ENCODE results near the gene LYST. TPM values are rescaled to one million over a fixed set of nuclear protein-coding genes. Genes with fewer than 3 reads are reported as not detected.
"Not testable (repeated sequence)": the region's sequence is repeated elsewhere in the genome, so short reads cannot be mapped to it uniquely, and the experiment has no call there.

Gene LYST
- total RNA-seq, 1 donor from 2014 or later = 72.4 TPM

DNA sequence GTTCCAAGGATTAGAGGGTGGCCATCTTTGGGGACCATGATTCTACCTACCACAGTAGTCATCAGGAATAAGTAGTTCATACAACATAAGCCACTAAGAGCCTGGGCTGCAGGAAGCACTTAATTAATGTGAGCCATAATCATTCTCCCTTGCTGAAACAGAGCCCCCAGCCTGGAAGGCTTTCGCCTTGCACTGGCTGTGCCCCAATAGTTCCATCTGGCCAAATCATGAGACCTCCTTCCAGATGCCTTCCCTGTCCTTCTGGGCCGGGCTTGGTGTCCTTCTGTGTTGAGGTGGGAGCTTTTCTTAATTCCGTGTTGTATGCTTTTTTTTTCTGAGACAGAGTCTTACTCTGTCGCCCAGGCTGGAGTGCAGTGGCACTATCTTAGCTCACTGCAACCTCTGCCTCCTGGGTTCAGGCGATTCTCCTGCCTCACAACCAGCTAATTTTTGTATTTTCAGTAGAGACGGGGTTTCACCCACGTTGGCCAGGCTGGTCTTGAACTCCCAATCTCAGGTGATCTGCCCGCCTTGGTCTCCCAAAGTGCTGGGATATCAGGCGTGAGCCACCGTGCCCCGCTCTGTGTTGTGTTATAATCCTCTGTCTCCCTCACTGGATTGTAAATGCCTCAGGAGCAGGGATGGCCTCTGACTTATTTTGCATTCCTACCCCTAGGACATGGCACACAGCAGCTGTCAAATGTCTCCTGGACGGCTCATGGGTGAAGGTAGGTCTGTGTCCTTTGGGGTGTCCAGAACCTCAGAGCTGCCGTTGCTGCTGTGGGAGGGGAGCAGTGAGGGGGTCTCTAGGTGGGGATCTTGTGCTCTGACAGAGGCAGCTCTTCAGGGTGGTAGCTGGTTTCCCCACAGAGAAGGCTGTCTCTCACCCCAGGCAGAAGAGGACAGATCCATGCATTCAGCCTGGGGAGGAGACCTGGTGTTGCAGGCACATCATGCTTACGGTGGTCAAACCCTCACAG is 227.2 kb downstream of the LYST start:
- no peaks in the 10 kb centered on the region for H3K9me3 ChIP-seq
- intact Hi-C loops (cut with DNase I) = no loop called here
- no peaks in the 10 kb centered on the region for H3K4me1 ChIP-seq
- H3K36me3 ChIP-seq = no peaks in the 10 kb centered on the region
- no peak overlapping the region for H3K4me3 ChIP-seq
- ATAC-seq (no peak), DNase-seq (no peak)
- no peak for TF ChIP-seq CTCF (IDR thresholded peaks at IDR 0.05)
- peaks cover 19% of the 10 kb centered on the region for H3K27me3 ChIP-seq (ENCODE audit: low read depth)
- no peak overlapping the region for H3K27ac ChIP-seq

DNA sequence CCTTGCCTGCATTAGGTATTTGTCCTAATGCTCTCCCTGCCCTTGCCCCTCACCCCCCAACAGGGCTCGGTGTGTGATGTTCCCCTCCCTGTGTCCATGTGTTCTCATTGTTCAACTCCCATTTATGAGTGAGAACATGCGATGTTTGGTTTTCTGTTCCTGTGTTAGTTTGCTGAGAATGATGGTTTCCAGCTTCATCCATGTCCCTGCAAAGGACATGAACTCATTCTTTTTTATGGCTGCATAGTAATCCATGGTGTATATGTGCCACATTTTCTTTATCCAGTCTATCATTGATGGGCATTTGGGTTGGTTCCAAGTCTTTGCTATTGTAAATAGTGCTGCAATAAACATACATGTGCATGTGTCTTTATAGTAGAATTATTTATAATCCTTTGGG is 228.1 kb downstream of the LYST start:
- intact Hi-C loops (cut with DNase I); DNase-seq; ATAC-seq; H3K27ac ChIP-seq; H3K9me3 ChIP-seq; H3K36me3 ChIP-seq; H3K4me3 ChIP-seq; H3K4me1 ChIP-seq: not testable (repeated sequence)
- peaks cover 18% of the 10 kb centered on the region for H3K27me3 ChIP-seq (ENCODE audit: low read depth)

- no peak for ATAC-seq
Observed at GRCh38 chr1:235637756-235638534, 228.8 kb downstream of the LYST start.

DNA sequence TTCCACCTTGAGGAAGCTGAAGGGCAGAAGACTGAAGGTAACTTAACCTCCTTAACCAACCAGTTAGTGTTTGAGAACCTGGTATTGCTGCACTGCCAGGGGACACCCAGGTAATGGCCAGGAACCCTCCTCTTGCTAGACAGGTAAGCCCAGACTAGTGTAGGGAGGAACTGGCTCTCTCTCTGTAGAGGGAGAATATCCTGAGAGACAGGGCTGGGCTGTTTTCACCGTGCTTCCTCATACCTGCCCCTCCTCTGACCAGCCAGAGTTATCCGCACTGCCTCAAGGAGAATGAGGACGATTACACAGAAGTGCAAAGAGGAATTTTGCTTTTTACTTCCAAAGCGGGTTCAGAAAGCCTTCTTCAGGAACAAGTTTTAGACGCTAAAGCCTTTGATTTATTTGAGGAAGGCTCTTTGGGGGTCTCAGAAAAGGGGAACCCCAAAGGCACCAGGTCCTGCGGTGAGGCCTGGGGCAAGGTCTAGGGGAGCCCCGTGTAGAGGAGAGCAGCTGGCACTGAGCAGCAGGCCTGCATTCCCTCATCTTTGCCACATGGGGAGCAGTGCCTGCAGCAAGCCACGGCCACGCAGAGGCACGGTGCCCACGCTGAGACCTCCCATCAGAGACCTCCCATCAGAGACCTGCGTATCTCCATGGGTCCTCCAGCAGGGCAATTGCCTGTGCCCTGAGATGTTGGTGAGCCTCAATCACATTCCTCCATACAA is 230.6 kb downstream of the LYST start:
- Histone ChIP-seq H3K27me3 (ENCODE audit: low read depth) (peaks cover 5% of the 10 kb centered on the region), H3K4me1 (no peaks in the 10 kb centered on the region), H3K27ac (no peak overlapping the region), H3K9me3 (no peaks in the 10 kb centered on the region), H3K4me3 (no peak overlapping the region), H3K36me3 (no peaks in the 10 kb centered on the region)
- ATAC-seq (no peak), DNase-seq (no peak)
- intact Hi-C loops (cut with DNase I) = no loop called here
- no peak for TF ChIP-seq CTCF (IDR thresholded peaks at IDR 0.05)

More at GRCh38 chr1:235637756-235638534, 228.8 kb downstream of the LYST start:
- Histone ChIP-seq H3K4me3 (no peak overlapping the region), H3K36me3 (no peaks in the 10 kb centered on the region), H3K27me3 (ENCODE audit: low read depth) (peaks cover 14% of the 10 kb centered on the region), H3K27ac (no peak overlapping the region), H3K9me3 (no peaks in the 10 kb centered on the region), H3K4me1 (no peaks in the 10 kb centered on the region)
- no peak for DNase-seq
- intact Hi-C loops (cut with DNase I) = no loop called here
- TF ChIP-seq CTCF (IDR thresholded peaks at IDR 0.05) = no peak

DNA sequence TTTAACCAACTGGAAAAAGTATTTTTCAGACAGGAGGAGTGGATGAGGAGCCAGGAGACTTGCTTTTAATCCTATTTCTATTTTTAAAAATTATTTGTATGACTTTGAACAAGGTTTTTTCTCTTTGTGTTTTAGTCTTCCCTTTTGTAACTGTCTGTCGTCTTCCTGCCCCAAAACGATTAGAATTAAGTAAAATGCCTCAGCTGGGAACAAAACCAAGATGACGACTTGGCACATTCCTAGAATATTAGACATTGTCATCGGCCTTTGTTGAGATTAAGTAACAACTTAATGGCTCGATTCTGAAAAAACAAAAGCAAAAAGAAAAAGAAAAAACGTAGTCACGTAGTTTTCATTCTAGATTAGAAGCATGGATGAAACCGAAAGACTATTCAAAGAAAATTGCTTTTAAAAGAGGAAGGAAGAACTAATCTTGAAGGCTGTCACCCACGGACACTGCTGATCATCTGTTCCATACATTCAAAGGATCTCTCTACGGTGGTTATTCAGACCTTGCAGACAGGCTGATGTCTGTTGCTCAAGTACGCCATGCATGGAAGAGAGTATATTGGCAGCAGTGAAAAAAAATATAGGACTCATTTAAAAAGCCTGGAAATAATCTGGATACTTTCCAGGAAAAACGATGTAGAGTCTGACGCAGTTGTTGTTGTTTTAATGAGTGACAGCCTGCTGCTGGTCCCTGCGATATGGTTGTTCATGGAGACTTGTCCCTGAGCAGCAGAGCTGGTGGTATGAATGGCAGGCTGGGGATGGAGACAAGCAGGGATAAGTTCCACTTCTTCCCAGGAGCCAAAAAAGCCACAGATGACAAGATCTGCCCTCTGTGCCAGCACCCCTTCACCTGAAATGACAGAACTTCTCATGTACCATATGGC is 234.0 kb downstream of the LYST start:
- Histone ChIP-seq H3K4me3 (peak overlapping the region; percentile 31), H3K27ac (no peak overlapping the region), H3K36me3 (no peaks in the 10 kb centered on the region), H3K9me3 (no peaks in the 10 kb centered on the region), H3K4me1 (no peaks in the 10 kb centered on the region), H3K27me3 (ENCODE audit: low read depth) (no peaks in the 10 kb centered on the region)
- intact Hi-C loops (cut with DNase I) = no loop called here
- TF ChIP-seq CTCF (IDR thresholded peaks at IDR 0.05) = no peak
- ATAC-seq = no peak
- no peak for DNase-seq
